ENCODE measurements around the gene BCR.

Gene BCR

DNA sequence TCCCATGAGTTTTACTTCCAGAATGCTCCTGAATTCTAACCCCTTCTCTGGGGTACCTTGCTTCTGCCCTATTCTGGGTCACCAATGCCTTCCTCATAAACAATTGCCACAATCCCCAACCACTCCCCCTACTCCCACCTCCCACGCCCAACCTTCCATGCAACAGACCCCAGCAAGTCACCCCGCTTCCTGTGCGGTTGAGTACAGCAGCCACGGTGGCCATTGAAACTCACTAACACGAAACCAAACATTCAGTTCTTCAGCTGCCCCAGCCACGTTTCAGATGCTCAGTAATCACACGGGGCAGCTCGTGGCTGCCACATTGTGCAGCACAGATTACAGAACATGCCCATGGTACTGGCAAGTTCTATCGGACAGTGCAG lies 3.7 kb upstream of the BCR start:
- DNase-seq (ENCODE audit: low spot score), result no peak

GRCh38 chr22:23177197-23177596 lies 3.1 kb upstream of the BCR start:
- no peak for DNase-seq (ENCODE audit: low spot score)

- peak; percentile 84 for DNase-seq (ENCODE audit: low spot score)
Measured at GRCh38 chr22:23178512-23179254, 1.6 kb upstream of the BCR start.

- DNase-seq (ENCODE audit: low spot score), result no peak
Measured at GRCh38 chr22:23179381-23180299, 669 bp upstream of the BCR start.

GRCh38 chr22:23180893-23181720 lies 798 bp downstream of the BCR start:
- no peak for DNase-seq (ENCODE audit: low spot score)

GRCh38 chr22:23181721-23182308 lies 1.5 kb downstream of the BCR start:
- DNase-seq (ENCODE audit: low spot score), result no peak

DNA sequence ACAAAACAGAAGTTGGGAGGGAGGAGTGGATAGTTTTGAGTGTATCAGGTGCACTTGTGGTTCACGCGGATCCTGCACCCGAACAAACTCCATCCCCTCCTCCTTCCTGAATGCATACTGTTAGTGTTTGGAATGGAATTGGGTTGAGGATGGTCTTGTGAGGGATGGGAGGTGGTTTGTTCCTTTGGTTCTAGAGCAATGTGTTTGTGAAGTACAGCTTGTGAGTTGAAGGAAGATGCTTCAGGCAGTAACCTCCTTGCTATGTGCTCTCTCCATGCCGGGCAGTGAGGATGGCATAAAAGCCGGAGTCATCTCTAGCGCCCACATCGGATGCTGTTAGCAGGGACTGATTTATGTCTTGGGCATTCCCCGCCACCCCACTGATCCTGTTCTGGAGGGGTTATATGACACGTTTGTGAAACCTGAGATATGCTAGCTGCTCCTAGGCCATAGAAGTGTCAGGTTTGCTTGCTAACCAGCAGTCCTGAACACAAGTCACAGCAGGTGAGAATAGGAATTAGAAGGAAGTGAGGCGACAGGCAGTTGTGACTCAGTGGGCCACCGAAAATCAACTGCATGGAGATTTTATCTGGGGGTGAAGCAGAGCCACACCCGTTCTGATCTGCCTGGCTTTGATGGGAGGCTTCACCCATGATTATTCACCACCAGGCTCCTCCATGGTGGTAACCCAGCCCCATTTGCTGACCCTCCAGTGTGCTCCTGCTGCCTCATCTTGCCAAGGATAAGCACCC lies 2.2 kb downstream of the BCR start:
- DNase-seq (ENCODE audit: low spot score), result peak; percentile 63

DNA sequence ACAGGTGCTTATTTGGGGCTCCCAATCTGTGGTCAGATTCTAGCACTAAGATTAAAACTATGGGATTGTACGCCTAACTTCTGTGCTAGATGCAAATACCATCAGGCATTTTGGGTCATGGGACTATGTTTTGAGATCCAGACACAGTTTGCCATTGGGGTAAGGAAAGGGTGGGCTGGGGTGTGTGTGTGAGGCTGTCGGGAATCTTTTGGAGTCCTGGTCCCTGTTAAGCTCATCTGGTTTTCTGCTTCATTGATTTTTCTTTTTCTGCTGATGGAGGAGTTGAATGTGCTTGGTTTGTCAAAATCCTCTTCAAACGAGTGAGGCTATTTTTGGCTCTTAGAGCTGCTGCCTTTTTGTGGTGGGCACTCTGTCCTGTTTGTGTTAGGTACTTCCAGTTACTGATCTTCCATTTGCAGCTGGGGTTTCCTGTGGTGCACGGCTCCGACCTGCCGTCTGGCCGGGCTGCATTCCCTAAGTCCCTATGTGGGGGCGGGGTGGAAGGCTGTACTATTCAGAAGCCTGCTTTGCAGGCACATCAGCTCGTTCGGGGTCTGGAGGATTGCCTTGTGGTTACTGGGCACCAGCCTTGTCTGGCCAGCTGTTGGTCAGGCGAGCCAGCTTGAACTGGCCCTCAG lies 2.9 kb downstream of the BCR start:
- DNase-seq (ENCODE audit: low spot score), result no peak

DNA sequence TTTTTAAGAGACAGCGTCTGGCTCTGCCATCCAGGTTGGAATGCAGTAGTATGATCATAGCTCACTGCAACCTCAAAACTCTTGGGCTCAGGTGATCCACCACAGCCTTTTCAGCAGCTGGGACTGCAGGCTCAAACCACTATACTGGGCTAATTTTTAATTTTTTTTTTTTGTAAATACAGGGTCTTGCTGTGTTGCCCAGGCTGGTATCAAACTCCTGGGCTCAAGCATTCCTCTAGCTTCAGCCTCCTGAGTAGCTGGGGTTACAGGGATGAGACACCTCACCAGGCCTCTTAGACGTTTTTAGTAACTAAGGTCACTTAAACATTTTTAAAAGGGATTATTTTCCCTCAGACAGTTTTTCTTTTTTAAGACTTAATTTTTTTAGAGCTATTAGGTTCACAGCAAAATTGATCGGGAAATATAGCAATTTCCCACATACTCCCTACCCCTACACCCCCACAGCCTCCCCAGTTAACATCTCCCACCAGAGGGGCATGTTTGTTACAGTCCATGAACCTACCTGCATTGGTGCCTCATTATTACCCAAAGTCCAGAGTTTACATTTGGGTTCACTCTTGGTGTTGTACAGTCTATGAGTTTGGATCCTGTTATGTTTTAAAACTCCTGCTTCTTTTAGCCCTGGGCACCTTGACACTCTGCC lies 3.9 kb downstream of the BCR start:
- no peak for DNase-seq (ENCODE audit: low spot score)

GRCh38 chr22:23184764-23185113 lies 4.4 kb downstream of the BCR start:
- DNase-seq (ENCODE audit: low spot score), result no peak

DNA sequence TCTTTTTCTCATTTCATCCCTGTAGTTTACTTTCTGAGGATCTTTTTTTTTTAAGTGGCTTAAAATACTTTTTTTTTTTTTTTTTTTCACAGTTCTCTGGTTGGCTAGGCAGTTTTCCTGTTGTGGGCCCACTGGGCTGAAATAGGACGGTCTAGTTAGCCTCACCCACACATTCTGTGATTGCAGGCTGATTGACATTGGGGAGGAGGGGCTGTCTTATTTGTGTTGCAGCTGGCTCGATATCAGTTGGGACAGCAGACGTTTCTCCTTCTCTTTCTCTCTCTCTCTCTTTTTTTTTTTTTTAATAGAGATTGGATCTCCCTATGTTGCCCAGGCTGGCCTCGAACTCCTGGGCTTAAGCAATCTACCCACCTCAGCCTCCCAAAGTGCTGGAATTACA lies 6.9 kb downstream of the BCR start:
- DNase-seq (ENCODE audit: low spot score), result no peak

DNA sequence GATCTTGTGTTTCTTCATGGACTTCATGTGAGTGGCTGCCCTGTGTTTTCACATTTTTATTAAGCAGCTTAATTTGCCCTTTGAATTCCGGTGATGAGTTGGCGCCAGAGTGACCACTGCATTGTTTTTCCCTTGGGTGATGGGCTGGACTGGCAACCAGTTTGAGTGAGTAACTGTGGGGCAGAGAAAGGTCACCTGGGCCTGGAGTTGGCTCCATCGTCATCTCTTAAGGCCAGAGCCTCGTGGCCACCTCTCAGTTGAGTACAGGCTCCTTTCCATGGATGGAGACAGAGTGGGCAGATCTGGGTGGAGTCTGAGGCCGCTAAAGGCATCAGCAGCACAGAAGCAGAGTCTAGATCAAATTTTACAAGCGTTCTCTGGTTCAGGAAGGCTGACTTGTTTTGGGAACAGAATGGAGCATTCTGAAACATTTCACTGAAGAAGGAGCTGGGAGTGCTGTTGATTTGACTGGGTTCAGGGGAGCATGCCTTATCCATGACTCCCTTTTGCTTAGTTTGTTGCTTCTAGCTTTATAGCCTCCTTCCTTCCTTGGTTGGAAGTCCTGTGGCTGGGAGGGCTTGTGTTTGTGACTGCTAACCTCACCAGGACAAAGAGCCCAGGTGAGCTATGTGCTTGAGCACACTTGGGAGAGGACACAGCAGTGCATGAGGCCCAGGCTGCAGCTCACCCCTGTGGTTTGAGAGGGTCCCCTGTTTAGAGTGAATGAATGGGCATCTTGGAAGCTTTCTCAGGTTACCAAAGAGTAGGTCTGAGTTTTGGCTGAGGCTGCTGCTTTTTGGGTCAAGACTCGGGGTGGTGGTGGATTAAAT lies 7.8 kb downstream of the BCR start:
- DNase-seq (ENCODE audit: low spot score), result no peak

- no peak for DNase-seq (ENCODE audit: low spot score)
Measured at GRCh38 chr22:23190526-23190925, 10.2 kb downstream of the BCR start.

GRCh38 chr22:23192133-23192532 lies 11.8 kb downstream of the BCR start:
- DNase-seq (ENCODE audit: low spot score), result no peak

DNA sequence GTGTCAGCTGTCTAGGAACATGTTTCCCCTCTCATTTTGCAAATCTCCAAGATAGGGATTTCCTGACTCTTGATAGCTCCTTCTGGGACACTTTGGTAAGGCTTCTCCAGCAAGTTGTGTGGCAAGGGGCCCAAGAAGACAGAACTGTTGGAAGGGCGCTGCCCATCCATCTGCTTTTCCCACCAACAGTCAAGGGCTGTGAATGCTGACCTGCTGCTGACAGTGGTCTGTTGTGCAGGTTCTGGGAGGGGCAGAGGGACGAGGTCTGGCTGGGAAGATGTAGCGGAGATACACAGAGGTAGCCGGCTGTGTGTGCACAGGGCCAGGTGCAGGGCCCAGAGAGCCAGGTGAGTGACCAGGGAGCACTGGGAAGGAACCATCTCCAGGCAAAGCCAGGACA lies 12.2 kb downstream of the BCR start:
- no peak for DNase-seq (ENCODE audit: low spot score)

DNA sequence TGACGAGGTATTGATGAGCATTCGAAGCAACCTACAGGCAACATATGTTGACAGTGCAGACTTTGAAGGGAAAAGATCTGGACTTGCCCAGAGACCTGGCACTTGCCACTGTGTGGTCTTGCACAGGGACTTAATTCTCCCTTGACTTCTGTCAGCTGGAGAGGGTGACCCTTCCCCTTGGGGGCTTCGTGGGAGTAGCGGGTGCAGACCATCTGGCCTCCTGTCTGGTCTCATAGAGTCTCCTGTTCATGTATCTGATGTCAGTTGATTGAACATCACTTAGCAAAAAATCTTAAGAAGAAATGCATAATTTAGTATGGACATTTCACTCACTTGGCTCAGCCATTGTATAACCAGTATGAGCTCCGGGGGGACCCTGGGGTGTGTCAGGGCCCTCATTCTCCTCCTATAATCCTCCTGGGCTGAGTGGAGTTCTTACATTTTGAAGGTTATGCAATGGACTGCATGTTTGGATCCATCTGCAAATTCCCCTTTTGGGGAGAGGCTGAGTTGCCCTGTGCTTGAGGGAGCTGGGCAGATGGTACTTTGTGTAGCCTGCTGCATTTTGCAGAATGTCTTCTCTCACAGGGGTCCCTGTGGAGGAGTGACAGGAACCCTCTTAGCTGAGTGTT lies 13.0 kb downstream of the BCR start:
- DNase-seq (ENCODE audit: low spot score), result no peak

DNA sequence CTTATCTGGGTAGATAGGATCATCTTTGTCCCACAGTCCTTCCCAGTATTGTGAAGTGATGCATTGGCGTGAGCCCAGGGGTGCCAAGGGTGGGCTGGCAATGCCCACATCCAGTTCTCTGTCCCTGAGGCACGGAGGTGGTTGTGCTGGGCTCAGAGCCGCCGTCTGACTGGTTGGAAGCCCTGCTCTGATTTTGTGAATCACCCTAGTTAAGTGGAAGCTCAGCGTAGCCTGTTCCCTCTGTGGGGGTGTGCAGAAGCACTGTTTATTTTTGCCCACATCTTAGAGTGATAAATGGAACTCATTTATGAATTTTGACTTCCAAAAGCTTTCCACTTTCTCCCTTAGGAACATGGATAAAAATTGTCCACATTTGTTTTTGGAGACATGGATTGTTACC lies 13.6 kb downstream of the BCR start:
- DNase-seq (ENCODE audit: low spot score), result no peak

DNA sequence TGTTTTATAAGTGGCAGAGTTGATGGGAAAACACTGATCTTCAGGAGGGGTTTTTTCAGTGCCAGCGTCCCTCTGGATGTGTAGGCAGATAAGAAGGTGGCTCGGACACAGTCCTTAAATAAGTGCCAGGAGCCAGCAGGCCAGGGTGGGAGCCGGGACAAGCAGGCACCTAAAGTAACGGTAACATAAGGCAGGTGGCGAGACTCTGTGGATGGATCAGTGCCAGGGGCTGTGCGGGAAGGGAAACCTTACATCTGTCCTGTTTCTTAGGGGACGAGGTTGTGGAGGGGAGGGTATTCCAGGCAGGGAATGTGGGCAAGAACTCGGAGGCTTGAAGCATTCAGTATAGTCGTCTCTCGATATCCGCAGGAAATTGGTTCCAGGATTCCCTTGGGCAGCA lies 15.9 kb downstream of the BCR start:
- DNase-seq (ENCODE audit: low spot score), result no peak

DNA sequence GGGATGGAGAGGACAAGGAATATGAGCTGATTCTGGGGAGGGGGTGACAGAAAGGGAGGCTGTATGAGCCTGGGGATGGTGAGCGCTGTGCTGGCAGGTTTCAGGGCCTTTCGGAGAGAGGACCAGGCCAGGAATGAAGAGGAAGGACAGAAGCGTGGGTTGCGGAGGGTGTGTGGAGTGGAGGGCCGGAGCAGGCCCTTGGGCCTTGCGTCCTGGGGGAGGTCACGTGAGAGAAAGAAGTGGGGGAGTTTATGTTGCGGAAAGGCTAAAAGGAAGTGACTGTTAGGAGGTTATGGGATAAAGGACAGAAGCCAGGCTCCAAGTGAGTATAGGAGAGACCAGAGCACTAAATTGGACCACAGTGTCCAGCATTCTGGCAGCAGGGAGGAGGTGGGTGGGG lies 17.5 kb downstream of the BCR start:
- DNase-seq (ENCODE audit: low spot score), result no peak

Measured in left forelimb (tissue), 1 donor.